IMR-90 (cell line): ENCODE results near the gene ZNF618.

ENCODE experiments used
- BHLHE40 ChIP-seq: fragments of 150-350 bp; IDR thresholded peaks from 2 replicates; pipeline ENCODE4 v1.6.1; 2016; ENCODE audit warnings: mild to moderate bottlenecking, low read depth, low read length
- CEBPB ChIP-seq: IDR thresholded peaks from 2 replicates; pipeline ENCODE4 v1.6.1; 2012; ENCODE audit warnings: low read depth, low read length, improper control_type of control experiment
- MAFK ChIP-seq: IDR thresholded peaks from 2 replicates; pipeline ENCODE4 v1.6.1; 2012; ENCODE audit warnings: low read depth, low read length, improper control_type of control experiment
- NFE2L2 ChIP-seq: fragments of 150-350 bp; IDR thresholded peaks from 2 replicates; pipeline ENCODE4 v1.6.1; 2016; ENCODE audit warnings: low read depth, mild to moderate bottlenecking, low read length
- USF2 ChIP-seq: fragments of 150-350 bp; IDR thresholded peaks from 2 replicates; pipeline ENCODE4 v1.6.1; 2017; ENCODE audit warnings: mild to moderate bottlenecking, antibody characterized with exemption, low read length, low read depth
- TF ChIP-seq, protein P1 (sequence below): conservative IDR thresholded peaks from 2 replicates; pipeline ENCODE4 v1.5.1; 2012; ENCODE audit warnings: mild to moderate bottlenecking, low read depth, low read length, improper control_type of control experiment

- TF ChIP-seq, protein P1, sequence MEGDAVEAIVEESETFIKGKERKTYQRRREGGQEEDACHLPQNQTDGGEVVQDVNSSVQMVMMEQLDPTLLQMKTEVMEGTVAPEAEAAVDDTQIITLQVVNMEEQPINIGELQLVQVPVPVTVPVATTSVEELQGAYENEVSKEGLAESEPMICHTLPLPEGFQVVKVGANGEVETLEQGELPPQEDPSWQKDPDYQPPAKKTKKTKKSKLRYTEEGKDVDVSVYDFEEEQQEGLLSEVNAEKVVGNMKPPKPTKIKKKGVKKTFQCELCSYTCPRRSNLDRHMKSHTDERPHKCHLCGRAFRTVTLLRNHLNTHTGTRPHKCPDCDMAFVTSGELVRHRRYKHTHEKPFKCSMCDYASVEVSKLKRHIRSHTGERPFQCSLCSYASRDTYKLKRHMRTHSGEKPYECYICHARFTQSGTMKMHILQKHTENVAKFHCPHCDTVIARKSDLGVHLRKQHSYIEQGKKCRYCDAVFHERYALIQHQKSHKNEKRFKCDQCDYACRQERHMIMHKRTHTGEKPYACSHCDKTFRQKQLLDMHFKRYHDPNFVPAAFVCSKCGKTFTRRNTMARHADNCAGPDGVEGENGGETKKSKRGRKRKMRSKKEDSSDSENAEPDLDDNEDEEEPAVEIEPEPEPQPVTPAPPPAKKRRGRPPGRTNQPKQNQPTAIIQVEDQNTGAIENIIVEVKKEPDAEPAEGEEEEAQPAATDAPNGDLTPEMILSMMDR: no peak
- TF ChIP-seq USF2 (no peak), MAFK (no peak), CEBPB (no peak), NFE2L2 (no peak), BHLHE40 (no peak)
Measured at GRCh38 chr9:113922160-113922559, 46.1 kb downstream of the ZNF618 start.
